Measurements from ENCODE around the gene SLC5A2. TPM values are rescaled to one million over a fixed set of nuclear protein-coding genes. Genes with fewer than 3 reads are reported as not detected.

SLC5A2 gene
- total RNA-seq, 1 experiment from 2014 or later, result 0.11 TPM

GRCh38 chr16:31499928-31500327 lies 17.0 kb downstream of the SLC5A2 start:
- Histone ChIP-seq H3K4me1 (ENCODE audit: insufficient read depth, low read length) (no peaks in the 10 kb centered on the region), H3K36me3 (ENCODE audit: low read depth, low read length) (no peaks in the 10 kb centered on the region), H3F3A (ENCODE audit: low read length, unreplicated experiment) (no peaks in the 10 kb centered on the region), H3K4me2 (ENCODE audit: low read length) (no peak overlapping the region), H3K27me3 (ENCODE audit: low read length) (no peaks in the 10 kb centered on the region), H3K4me3 (ENCODE audit: low read length) (no peak overlapping the region), H3K9me3 (ENCODE audit: low read length) (no peaks in the 10 kb centered on the region), H3K79me2 (ENCODE audit: low read length) (no peaks in the 10 kb centered on the region), H3K9ac (ENCODE audit: low read length) (no peak overlapping the region), H4K20me1 (ENCODE audit: low read length) (no peaks in the 10 kb centered on the region), H3K9me2 (replicated peaks; ENCODE audit: low read length) (no peaks in the 10 kb centered on the region), H2AFZ (ENCODE audit: low read length) (no peak overlapping the region), H3K27ac (ENCODE audit: low read length) (no peak overlapping the region)
- ATAC-seq (no peak), DNase-seq (no peak)
- no TSS peak for BruUV-seq (replicated peaks)
- CTCF ChIA-PET, result no interaction called here
- intact Hi-C loops (cut with micrococcal nuclease), result no loop called here
- POLR2A ChIA-PET (ENCODE audit: unreplicated experiment), result no interaction called here
- TF ChIP-seq CTCF (conservative IDR thresholded peaks at IDR 0.05; ENCODE audit: low read depth, low read length) (no peak), EZH2phosphoT487 (IDR thresholded peaks at IDR 0.05; ENCODE audit: borderline replicate concordance, low read length) (no peak), EZH2 (IDR thresholded peaks at IDR 0.05; ENCODE audit: low read length, unreplicated experiment) (no peak)

DNA sequence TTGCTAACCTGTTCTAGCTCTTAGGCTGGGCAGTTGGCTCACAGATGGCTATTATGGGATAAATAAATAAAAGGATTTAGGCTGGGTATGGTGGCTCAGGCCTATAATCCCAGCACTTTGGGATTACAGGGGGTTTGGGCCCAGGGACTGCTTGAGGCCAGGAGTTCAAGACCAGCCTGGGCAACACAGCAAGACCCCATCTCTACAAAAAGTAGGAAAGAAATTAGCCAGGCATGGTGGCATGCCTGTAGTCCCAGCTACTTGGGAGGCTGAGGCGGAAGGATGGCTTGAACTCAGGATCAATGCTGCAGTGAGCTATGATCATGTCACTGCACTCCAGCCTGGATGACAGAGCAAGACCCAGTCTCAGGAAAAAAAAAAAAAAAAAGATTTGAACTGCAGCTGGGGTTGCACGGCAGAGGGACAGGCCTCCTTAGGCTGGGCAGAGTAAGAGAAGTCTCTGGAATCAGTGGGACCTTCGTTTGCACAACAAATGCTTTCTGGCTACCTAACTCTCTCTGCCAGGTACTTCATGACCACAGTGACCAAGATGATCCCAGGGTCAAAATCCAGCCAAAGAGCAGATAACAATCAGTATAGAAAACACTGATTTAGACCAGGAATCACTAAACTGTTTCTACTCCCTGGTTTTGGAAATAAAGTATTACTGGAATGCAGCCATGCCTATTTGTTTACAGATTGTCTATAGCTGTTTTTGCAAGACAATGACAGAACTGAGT lies 18.5 kb downstream of the SLC5A2 start:
- H3K4me1 ChIP-seq (ENCODE audit: insufficient read depth, low read length), result no peaks in the 10 kb centered on the region
- ChIA-PET POLR2A (ENCODE audit: unreplicated experiment) (interaction anchor here (0.7 kb wide), 1 partner anchor 454 kb away, joined by 3 read pairs; no protein-coding TSS in a partner anchor), CTCF (no interaction called here)
- TF ChIP-seq EZH2 (IDR thresholded peaks at IDR 0.05; ENCODE audit: low read length, unreplicated experiment) (no peak), EZH2phosphoT487 (IDR thresholded peaks at IDR 0.05; ENCODE audit: borderline replicate concordance, low read length) (no peak), CTCF (conservative IDR thresholded peaks at IDR 0.05; ENCODE audit: low read depth, low read length) (no peak)
- no peak overlapping the region for H2AFZ ChIP-seq (ENCODE audit: low read length)
- intact Hi-C loops (cut with micrococcal nuclease), result no loop called here
- no peaks in the 10 kb centered on the region for H4K20me1 ChIP-seq (ENCODE audit: low read length)
- H3K4me2 ChIP-seq (ENCODE audit: low read length), result no peak overlapping the region
- no peaks in the 10 kb centered on the region for H3K36me3 ChIP-seq (ENCODE audit: low read depth, low read length)
- no peak overlapping the region for H3K9ac ChIP-seq (ENCODE audit: low read length)
- no TSS peak for BruUV-seq (replicated peaks)
- H3K9me2 ChIP-seq (replicated peaks; ENCODE audit: low read length), result no peaks in the 10 kb centered on the region
- no peak overlapping the region for H3K4me3 ChIP-seq (ENCODE audit: low read length)
- no peaks in the 10 kb centered on the region for H3K27me3 ChIP-seq (ENCODE audit: low read length)
- no peaks in the 10 kb centered on the region for H3F3A ChIP-seq (ENCODE audit: low read length, unreplicated experiment)
- H3K79me2 ChIP-seq (ENCODE audit: low read length), result no peaks in the 10 kb centered on the region
- H3K27ac ChIP-seq (ENCODE audit: low read length), result no peak overlapping the region
- ATAC-seq, result no peak
- no peak for DNase-seq
- H3K9me3 ChIP-seq (ENCODE audit: low read length), result no peaks in the 10 kb centered on the region

GRCh38 chr16:31501966-31502348 lies 19.0 kb downstream of the SLC5A2 start:
- Histone ChIP-seq H3K4me2 (ENCODE audit: low read length) (no peak overlapping the region), H2AFZ (ENCODE audit: low read length) (no peak overlapping the region), H3K9me3 (ENCODE audit: low read length) (no peaks in the 10 kb centered on the region), H3K9me2 (replicated peaks; ENCODE audit: low read length) (no peaks in the 10 kb centered on the region), H3K4me3 (ENCODE audit: low read length) (no peak overlapping the region), H3K79me2 (ENCODE audit: low read length) (peaks cover 3% of the 10 kb centered on the region; the same call in 1 of the 2 replicates), H4K20me1 (ENCODE audit: low read length) (no peaks in the 10 kb centered on the region), H3K27me3 (ENCODE audit: low read length) (no peaks in the 10 kb centered on the region), H3K27ac (ENCODE audit: low read length) (no peak overlapping the region), H3K9ac (ENCODE audit: low read length) (no peak overlapping the region), H3K36me3 (ENCODE audit: low read depth, low read length) (no peaks in the 10 kb centered on the region), H3F3A (ENCODE audit: low read length, unreplicated experiment) (no peaks in the 10 kb centered on the region), H3K4me1 (ENCODE audit: insufficient read depth, low read length) (peaks cover 2% of the 10 kb centered on the region; the same call in 1 of the 2 replicates)
- ATAC-seq (no peak), DNase-seq (no peak)
- intact Hi-C loops (cut with micrococcal nuclease), result no loop called here
- CTCF ChIA-PET, result no interaction called here
- POLR2A ChIA-PET (ENCODE audit: unreplicated experiment), result no interaction called here
- no TSS peak for BruUV-seq (replicated peaks)
- TF ChIP-seq EZH2 (IDR thresholded peaks at IDR 0.05; ENCODE audit: low read length, unreplicated experiment) (no peak), EZH2phosphoT487 (IDR thresholded peaks at IDR 0.05; ENCODE audit: borderline replicate concordance, low read length) (no peak), CTCF (conservative IDR thresholded peaks at IDR 0.05; ENCODE audit: low read depth, low read length) (no peak)
